H1 (cell line): ENCODE measurements around the gene PGA5. TPM values are rescaled to one million over a fixed set of nuclear protein-coding genes. Genes with fewer than 3 reads are reported as not detected.
"Not testable (repeated sequence)": the region's sequence is repeated elsewhere in the genome, so short reads cannot be mapped to it uniquely, and the experiment has no call there.

Experiments used
- CTCF ChIA-PET: fragments of 300-600 bp; sonication (Branson Sonifier 250); formaldehyde crosslinking; loops from one replicate; lab custom pipeline; 2021; ENCODE audit not compliant: partially characterized antibody; lab: Charles Lee
- POLR2A ChIA-PET: fragments of 300-600 bp; sonication (Branson Sonifier 250); formaldehyde crosslinking; loops from one replicate; lab custom pipeline; 2021; ENCODE audit warnings: inconsistent platforms; ENCODE audit not compliant: partially characterized antibody; lab: Charles Lee
- DNase-seq, 2 experiments: peaks; one replicate each; pipeline versions ENCODE4 v3.0.0 to v3.0.0-alpha.2; 2010 to 2022; ENCODE audit warnings: low spot score in 2 of 2, low read depth in 1 of 2, mixed read lengths in 1 of 2
- FAIRE-seq: peaks from 2 replicates; lab custom pipeline; 2011; peaks lifted over from hg19 to GRCh38; lab: Jason Lieb, UNC
- H2AFZ ChIP-seq: 2 replicates; pipeline ENCODE4 v1.8.1; 2012; ENCODE audit warnings: low read length, inconsistent platforms
- H2AK5ac ChIP-seq: 2 replicates; pipeline ENCODE4 v1.6.1; 2013; ENCODE audit warnings: low read depth, low read length
- H2BK120ac ChIP-seq: replicated peaks from 2 replicates; pipeline ENCODE3; 2013; ENCODE audit warnings: low read depth, low read length, inconsistent platforms
- H2BK12ac ChIP-seq: 2 replicates; pipeline ENCODE4 v1.6.1; 2013; ENCODE audit warnings: low read depth, low read length
- H2BK15ac ChIP-seq: 2 replicates; pipeline ENCODE4 v1.6.1; 2013; ENCODE audit warnings: low read length
- H2BK20ac ChIP-seq: 2 replicates; pipeline ENCODE4 v1.6.1; 2013; ENCODE audit warnings: low read length
- H2BK5ac ChIP-seq: 2 replicates; pipeline ENCODE4 v1.6.1; 2013; ENCODE audit warnings: low read depth, low read length
- H3K14ac ChIP-seq: 2 replicates; pipeline ENCODE4 v1.6.1; 2013; ENCODE audit warnings: inconsistent platforms; ENCODE audit not compliant: insufficient read length
- H3K18ac ChIP-seq: 2 replicates; pipeline ENCODE4 v1.6.1; 2013; ENCODE audit warnings: low read length; ENCODE audit errors: extremely low read depth
- H3K23ac ChIP-seq: 2 replicates; pipeline ENCODE4 v1.6.1; 2013; ENCODE audit warnings: inconsistent platforms; ENCODE audit not compliant: insufficient read length
- H3K23me2 ChIP-seq: 2 replicates; pipeline ENCODE4 v1.6.1; 2013; ENCODE audit warnings: low read depth, low read length
- H3K27ac ChIP-seq: 2 replicates; pipeline ENCODE4 v1.6.1; 2011; ENCODE audit warnings: low read depth, low read length, inconsistent platforms
- H3K27me3 ChIP-seq, 4 experiments: replicated peaks in 1 of 4; 1 replicate in 1 of 4; 2 replicates in 3 of 4; pipeline versions ENCODE4 v1.6.1 to v1.8.1; 2011 to 2013; ENCODE audit warnings: low read length in 3 of 4, mild to moderate bottlenecking in 3 of 4, inconsistent platforms in 2 of 4, mixed read lengths in 2 of 4, moderate library complexity in 1 of 4; ENCODE audit not compliant: control insufficient read depth in 3 of 4, insufficient read depth in 3 of 4; ENCODE audit errors: extremely low read depth in 1 of 4
- H3K36me3 ChIP-seq, 4 experiments: 2 replicates each; pipeline versions ENCODE4 v1.6.1 to v1.8.1; 2011 to 2013; ENCODE audit warnings: mild to moderate bottlenecking in 4 of 4, low read length in 3 of 4, moderate library complexity in 2 of 4, control low read depth in 1 of 4, inconsistent platforms in 1 of 4; ENCODE audit not compliant: insufficient read depth in 4 of 4, control insufficient read depth in 2 of 4
- H3K4ac ChIP-seq: replicated peaks from 2 replicates; pipeline ENCODE3; 2013; ENCODE audit warnings: low read length, low read depth, mixed read lengths, inconsistent platforms; ENCODE audit not compliant: insufficient read length
- H3K4me1 ChIP-seq, 4 experiments: replicated peaks in 1 of 4; 1 replicate in 1 of 4; 2 replicates in 3 of 4; pipeline versions ENCODE4 v1.6.1 to v1.8.1; 2011 to 2013; ENCODE audit warnings: low read length in 3 of 4, inconsistent platforms in 2 of 4, mixed read lengths in 1 of 4; ENCODE audit not compliant: insufficient read depth in 4 of 4, control insufficient read depth in 3 of 4
- H3K4me2 ChIP-seq, 2 experiments: 2 replicates each; pipeline versions ENCODE4 v1.6.1 to v1.8.1; 2011 to 2013; ENCODE audit warnings: low read depth in 2 of 2, low read length in 2 of 2, control low read depth in 1 of 2, inconsistent platforms in 1 of 2, mild to moderate bottlenecking in 1 of 2; ENCODE audit not compliant: insufficient read depth in 1 of 2
- H3K4me3 ChIP-seq, 4 experiments: fragments of 200-600, 300-600 bp in 1 of 4; sonication (generic), shearing (Covaris generic), sonication (Bioruptor Twin) in 1 of 4; 2 replicates each; pipeline versions ENCODE4 v1.5.1 to v1.8.1; 2011 to 2016; ENCODE audit warnings: low read length in 4 of 4, low read depth in 3 of 4, control low read depth in 2 of 4, inconsistent platforms in 2 of 4, mild to moderate bottlenecking in 2 of 4, mixed read lengths in 1 of 4, moderate library complexity in 1 of 4; ENCODE audit not compliant: insufficient read depth in 2 of 4; ENCODE audit errors: extremely low read depth in 1 of 4
- H3K56ac ChIP-seq: replicated peaks from 2 replicates; pipeline ENCODE3; 2013; ENCODE audit warnings: low read depth, mild to moderate bottlenecking, mixed read lengths, low read length, inconsistent platforms; ENCODE audit not compliant: insufficient read length
- H3K79me1 ChIP-seq: 2 replicates; pipeline ENCODE4 v1.6.1; 2013; ENCODE audit warnings: low read depth, low read length, control low read depth
- H3K79me2 ChIP-seq, 2 experiments: 2 replicates each; pipeline versions ENCODE4 v1.6.1 to v1.8.1; 2012 to 2013; ENCODE audit warnings: low read length in 2 of 2, mild to moderate bottlenecking in 2 of 2, inconsistent platforms in 1 of 2; ENCODE audit not compliant: insufficient read depth in 2 of 2, control insufficient read depth in 1 of 2
- H3K9ac ChIP-seq, 4 experiments: replicated peaks in 1 of 4; 1 replicate in 1 of 4; 2 replicates in 3 of 4; pipeline versions ENCODE4 v1.6.1 to v1.8.1; 2011 to 2013; ENCODE audit warnings: low read depth in 3 of 4, low read length in 3 of 4, control low read depth in 2 of 4, mild to moderate bottlenecking in 2 of 4, moderate library complexity in 2 of 4, inconsistent platforms in 1 of 4; ENCODE audit errors: extremely low read depth in 1 of 4
- H3K9me3 ChIP-seq, 2 experiments: 2 replicates each; pipeline versions ENCODE4 v1.6.1 to v1.8.1; 2012 to 2013; ENCODE audit warnings: mild to moderate bottlenecking in 2 of 2, moderate library complexity in 2 of 2, control low read depth in 1 of 2, inconsistent platforms in 1 of 2, low read depth in 1 of 2, low read length in 1 of 2, mixed read lengths in 1 of 2; ENCODE audit not compliant: insufficient read depth in 2 of 2
- H4K20me1 ChIP-seq, 2 experiments: replicated peaks in 1 of 2; 2 replicates each; pipeline versions ENCODE3 to v1.8.1; 2011 to 2013; ENCODE audit warnings: inconsistent platforms in 2 of 2, low read length in 2 of 2, mild to moderate bottlenecking in 1 of 2; ENCODE audit not compliant: insufficient read depth in 2 of 2, control insufficient read depth in 1 of 2
- H4K5ac ChIP-seq: 2 replicates; pipeline ENCODE4 v1.6.1; 2013; ENCODE audit warnings: low read length, low read depth, mixed read lengths, inconsistent platforms; ENCODE audit not compliant: insufficient read length
- H4K8ac ChIP-seq: 2 replicates; pipeline ENCODE4 v1.8.0; 2013; ENCODE audit warnings: mild to moderate bottlenecking, moderate library complexity, low read length, inconsistent platforms; ENCODE audit not compliant: insufficient read depth; ENCODE audit errors: extremely low read depth
- H4K91ac ChIP-seq: replicated peaks from 2 replicates; pipeline ENCODE3; 2013; ENCODE audit warnings: low read length, mixed read lengths, inconsistent platforms; ENCODE audit not compliant: insufficient read length
- WGBS, 2 experiments: shearing (Covaris generic) in 1 of 2; methylation state at CpG; one replicate each; pipeline versions ENCODE4 v1.1.6 to v1.1.7; 2013 to 2015; ENCODE audit warnings: low lambda C conversion rate in 2 of 2, mixed read lengths in 2 of 2, inconsistent platforms in 1 of 2, low coverage in 1 of 2, missing lambda C conversion rate in 1 of 2; ENCODE audit not compliant: insufficient replicate concordance in 2 of 2, insufficient coverage in 1 of 2, insufficient read length in 1 of 2; ENCODE audit errors: extremely low coverage in 1 of 2, missing lambda C conversion rate in 1 of 2; 5-methylcytosine and 5-hydroxymethylcytosine counted together
- polyA plus RNA-seq, 7 experiments: library from polyadenylated mRNA; depleted of rRNA in 3 of 7; stranded (reverse) in 5 of 7; unstranded in 2 of 7; fragments of >200 nt in 5 of 7; fragments of 200-250 nt in 2 of 7; gene quantifications; 1 replicate in 5 of 7; 2 replicates in 1 of 7; 4 replicates in 1 of 7; pipeline versions ENCODE4 v1.2.1 to v1.2.3, GENCODE V29; 2011 to 2013; ENCODE audit warnings: missing spikeins in 2 of 7, mixed read lengths in 2 of 7
- total RNA-seq: library from RNA; stranded (reverse); fragmentation: NEBNext Ultra II Directional; extraction: Animal tissue kit (Norgen Biotek cat#: 25700); gene quantifications from 2 replicates; pipeline ENCODE4 v1.2.1, GENCODE V29; 2021

PGA5 gene
- total and polyA plus RNA-seq, 2 of the 8 experiments (the other 6 are each of a cell fraction or from before 2014, with no cell fraction given): 0.67 to 2.0 TPM

DNA sequence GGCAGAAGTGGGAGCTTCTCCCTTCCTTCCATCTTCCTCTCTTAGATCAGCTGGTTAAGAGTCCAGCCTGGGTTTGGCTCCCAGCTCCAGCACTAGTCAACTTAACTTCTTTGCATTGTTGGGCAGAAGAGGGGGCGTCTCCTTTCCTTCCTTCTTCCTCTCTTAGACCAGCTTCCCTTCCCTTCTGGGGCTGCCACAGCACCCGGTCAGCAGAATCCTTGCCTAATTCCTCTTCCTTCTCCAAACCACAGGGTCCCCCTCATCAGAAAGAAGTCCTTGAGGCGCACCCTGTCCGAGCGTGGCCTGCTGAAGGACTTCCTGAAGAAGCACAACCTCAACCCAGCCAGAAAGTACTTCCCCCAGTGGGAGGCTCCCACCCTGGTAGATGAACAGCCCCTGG lies 18.3 kb upstream of the PGA5 start:
- H4K8ac ChIP-seq, H3K9ac ChIP-seq, H2AK5ac ChIP-seq, H3K79me1 ChIP-seq, H3K18ac ChIP-seq, H3K14ac ChIP-seq, H3K23me2 ChIP-seq, H3K4ac ChIP-seq, CTCF ChIA-PET, H4K20me1 ChIP-seq, DNase-seq, H2BK5ac ChIP-seq, H2BK20ac ChIP-seq, H3K4me1 ChIP-seq, H3K36me3 ChIP-seq, H3K79me2 ChIP-seq, H3K23ac ChIP-seq, H3K9me3 ChIP-seq, H4K5ac ChIP-seq, H2BK120ac ChIP-seq, H4K91ac ChIP-seq, H2AFZ ChIP-seq, POLR2A ChIA-PET, H3K27ac ChIP-seq, H3K4me2 ChIP-seq, H3K4me3 ChIP-seq, H2BK15ac ChIP-seq, FAIRE-seq, H2BK12ac ChIP-seq, H3K27me3 ChIP-seq, H3K56ac ChIP-seq: not testable (repeated sequence)
- no CpG with 5 or more reads among the region's 5 CpGs for WGBS, 2 experiments

DNA sequence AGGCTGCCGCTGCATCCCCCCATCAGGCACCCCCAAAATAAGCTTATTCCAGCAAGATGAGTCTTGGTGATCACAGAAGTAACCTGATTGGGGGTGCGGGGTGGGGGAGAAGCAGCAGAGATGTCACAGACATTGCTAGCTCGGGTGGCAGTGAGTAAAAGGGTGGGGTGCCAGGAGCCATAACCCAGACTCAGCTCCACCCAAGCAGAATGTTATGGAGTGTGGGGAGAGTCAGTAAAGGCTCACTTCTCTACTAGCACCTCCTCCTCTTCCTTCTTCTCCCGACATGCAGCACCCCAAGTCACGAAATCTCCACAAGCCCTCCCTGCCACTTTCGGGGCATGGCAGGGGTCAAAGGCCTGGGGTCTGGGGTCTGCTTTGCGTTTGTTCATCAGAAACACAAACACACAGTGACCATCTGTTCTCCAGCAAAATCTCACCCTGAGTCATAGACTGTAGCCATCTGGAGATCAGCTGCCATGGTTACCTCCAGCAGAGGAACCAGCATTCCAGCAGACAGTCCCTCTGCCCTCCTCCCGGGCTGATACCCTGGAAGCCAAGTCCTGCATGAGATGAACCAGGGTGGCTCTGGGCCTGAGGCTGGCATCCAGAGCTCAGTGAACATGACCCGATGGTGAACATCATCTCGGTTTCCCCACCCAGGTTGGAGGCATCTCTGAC lies 14.4 kb upstream of the PGA5 start:
- H3K18ac ChIP-seq, H4K8ac ChIP-seq, H3K23ac ChIP-seq, H4K5ac ChIP-seq, H2AFZ ChIP-seq, FAIRE-seq, H3K27ac ChIP-seq, H4K20me1 ChIP-seq, H3K27me3 ChIP-seq, DNase-seq, H2BK12ac ChIP-seq, H2BK5ac ChIP-seq, H2BK15ac ChIP-seq, H3K79me1 ChIP-seq, H3K23me2 ChIP-seq, H2BK120ac ChIP-seq, H3K4me2 ChIP-seq, H2BK20ac ChIP-seq, H3K9ac ChIP-seq, H3K56ac ChIP-seq, H2AK5ac ChIP-seq, H3K4ac ChIP-seq, H3K4me3 ChIP-seq, H3K36me3 ChIP-seq, H3K4me1 ChIP-seq, POLR2A ChIA-PET, H4K91ac ChIP-seq, H3K9me3 ChIP-seq, CTCF ChIA-PET, H3K14ac ChIP-seq, H3K79me2 ChIP-seq: not testable (repeated sequence)
- no CpG with 5 or more reads among the region's 10 CpGs for WGBS, 2 experiments
